NCI-H446 (cell line): Measurements from ENCODE around the gene COPS9.
A peak's percentile ranks its signal among the peaks of the same experiment; 100 is the strongest.

Experiments
- DNase-seq, 2 experiments: peaks; one replicate each; lab custom pipeline; 2025; lab: John Stamatoyannopoulos, UW

Gene COPS9

DNA sequence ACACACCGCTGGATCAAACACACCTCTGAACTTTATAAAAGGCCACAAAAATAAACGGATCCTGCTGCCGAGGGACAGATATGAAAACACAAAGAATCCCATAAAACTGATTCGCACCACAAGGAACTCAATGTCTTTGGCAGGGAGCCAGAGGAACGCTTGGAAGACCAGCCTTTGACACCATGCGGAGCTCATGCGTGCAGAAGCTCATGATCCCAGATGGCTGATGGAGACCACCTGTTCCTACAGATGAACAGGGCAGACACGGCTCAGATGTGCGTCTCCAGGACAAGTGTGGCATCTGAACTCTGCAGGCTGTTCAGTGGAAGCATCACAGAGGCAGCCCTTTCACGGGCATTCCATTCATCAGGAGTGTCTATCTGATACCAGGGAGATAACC lies 24.9 kb downstream of the COPS9 start:
- peak in 1 of 2 experiments; percentile 24 for DNase-seq

DNA sequence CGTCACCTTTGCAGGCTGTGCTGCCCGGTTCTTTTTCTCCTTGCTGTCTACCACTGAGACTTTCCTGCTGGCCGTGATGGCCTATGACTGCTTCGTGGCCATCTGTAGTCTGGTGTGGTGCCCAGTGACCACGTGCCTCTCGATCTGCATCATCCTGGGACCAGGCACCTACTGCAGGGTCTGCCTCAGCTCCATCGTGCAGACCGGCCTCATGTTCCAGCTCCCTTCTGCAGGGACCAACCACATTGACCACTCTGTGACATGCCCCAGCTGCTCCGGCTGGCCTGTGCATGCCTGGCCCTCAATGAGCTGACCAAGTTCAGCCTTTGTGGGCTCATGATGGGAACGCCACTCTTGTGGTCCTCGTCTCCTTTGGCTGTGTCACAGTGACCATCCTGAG lies 26.7 kb downstream of the COPS9 start:
- DNase-seq, result no peak

DNA sequence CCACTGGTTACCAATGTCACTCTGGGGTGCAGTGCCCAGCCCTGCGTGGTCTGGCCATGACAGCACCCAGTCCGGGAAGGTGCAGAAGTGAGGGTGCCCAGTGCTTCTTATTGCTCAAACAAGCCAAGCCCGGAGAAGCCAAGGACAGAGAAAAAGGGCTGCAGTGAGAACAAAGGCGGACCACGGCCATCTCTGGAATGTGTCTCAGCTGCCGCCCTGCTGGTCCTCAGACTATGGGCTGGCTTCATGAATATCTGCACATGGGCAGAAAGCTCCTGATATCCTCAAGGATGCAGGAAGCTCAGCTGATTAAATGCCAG lies 28.7 kb downstream of the COPS9 start:
- DNase-seq, result no peak

DNA sequence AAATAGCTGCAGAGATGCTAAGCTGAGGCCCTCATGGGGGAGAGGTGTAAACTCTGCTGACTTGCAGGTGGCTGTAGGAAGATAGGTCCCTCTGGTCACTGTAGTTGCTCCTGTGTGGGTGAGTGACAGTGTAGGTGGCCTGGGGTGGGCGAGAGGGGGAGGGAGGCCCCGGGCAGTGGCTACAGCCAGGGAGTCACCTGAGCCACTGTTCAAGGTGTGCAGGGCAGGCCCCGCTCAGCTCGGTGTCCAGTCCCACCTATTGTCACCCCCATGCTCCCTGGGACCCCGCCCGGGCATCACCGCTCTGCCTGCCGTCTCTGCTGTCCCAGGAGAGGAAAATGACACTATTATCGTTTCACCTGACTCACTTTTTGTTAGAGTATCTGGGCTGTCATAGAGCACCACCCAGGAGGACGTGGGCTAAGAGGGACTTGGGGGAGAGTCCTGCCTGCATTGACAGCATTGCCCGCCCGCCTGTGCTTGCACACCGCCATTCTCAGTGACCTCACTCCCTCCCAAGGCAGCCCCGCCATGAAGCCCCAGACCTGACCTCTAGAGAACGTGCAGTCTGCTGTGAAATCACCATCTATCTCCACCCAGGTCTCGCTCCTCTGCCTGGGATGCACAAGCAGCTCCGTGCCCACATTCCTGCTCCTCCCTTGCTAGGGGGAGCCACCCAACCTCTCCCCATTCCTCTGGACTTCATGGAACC lies 29.2 kb downstream of the COPS9 start:
- no peak for DNase-seq

DNA sequence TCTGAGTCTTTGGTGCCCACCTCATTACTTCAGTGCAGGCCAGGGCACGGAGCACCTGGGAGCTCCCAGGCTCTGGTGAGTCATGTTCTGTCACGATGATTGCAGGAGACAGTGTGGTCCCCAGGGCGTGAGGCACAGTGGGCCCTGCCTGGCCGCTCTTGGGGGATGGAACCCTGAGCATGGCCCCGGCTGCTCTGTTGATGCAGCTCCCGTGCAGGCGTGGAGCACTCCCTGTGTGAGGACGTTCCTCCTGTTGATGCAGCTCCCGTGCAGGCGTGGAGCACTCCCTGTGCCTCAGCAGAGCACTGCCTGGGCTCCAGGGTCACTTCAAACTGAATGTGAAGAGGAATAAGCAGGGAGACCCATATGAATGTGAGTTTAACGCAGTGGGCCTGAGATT lies 30.1 kb downstream of the COPS9 start:
- DNase-seq, result no peak

DNA sequence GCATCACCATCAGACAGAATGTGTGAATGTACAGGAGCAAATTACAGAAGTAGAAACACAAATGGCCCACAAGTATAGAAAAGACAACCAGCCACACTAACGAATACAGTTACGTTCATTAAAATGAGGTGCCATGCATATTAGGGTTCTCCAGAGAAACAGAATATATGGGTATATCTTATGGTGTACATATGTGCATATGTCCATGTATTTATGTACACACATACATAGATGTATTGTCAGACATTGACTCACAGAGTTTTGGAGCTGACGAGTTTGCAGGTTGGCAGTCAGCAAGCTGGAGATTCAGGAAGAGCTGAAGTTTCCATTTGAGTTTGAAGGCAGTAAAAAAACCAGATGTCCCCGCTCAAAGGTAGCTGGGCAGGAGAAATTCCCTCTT lies 33.0 kb downstream of the COPS9 start:
- no peak for DNase-seq

DNA sequence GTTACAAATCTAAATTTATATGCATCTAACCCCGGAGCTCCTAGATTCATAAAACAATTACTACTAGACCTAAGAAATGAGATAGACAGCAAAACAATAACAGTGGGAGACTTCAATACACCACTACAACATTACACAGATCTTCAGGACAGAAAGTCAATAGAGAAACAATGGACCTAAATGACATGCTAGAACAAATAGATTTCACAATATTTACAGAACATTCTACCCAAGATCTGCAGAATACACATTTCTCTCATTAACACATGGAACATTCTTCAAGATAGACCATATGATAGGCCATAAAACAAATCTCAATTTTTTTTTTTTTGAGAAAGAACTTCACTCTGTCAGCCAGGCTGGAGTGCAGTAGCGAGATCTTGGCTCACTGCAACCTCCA lies 37.8 kb downstream of the COPS9 start:
- no peak for DNase-seq

DNA sequence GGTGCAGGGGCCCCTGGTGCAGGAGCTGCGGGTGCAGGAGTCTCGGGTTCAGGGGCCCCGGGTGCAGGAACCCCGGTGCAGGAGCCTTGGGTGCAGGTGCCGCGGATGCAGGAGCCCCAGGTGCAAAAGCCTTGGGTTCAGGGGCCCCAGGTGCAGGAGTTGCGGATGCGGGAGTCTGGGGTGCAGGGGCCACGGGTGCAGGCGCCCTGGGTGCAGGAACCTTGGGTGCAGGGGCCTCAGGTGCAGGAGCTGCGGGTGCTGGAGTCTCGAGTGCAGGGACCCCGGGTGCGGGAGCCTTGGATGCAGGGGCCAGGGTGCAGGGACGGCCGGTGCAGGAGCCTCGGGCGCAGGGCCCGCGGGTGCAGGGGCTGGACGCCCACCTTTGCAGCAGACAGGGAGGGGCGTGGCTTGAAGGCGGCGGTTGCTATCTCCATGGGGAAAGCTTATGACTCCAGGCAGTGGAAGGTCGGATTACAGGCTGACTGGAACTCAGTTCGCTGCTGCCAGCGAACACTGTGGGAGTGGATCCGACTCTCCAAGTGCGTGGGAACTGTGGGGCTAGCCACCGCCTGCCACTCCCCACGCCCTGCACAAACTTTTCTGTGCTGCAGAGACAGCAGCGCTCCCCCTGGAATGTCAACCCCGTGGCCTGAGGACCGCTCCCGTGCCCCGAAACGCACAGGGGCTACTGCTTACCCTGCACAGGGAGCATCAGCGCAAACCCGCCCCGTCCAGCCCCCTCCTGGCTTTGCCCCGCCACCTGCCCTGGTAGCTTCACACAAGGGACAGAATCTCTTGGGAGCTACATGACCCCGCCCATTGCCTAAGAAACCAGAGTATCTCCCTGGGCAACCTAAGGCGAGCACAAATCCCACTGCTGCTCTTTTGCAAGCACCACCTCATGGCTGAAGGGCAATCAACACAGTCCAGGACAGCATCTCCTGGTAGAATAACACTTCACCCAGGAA lies 40.3 kb downstream of the COPS9 start:
- DNase-seq, result no peak

DNA sequence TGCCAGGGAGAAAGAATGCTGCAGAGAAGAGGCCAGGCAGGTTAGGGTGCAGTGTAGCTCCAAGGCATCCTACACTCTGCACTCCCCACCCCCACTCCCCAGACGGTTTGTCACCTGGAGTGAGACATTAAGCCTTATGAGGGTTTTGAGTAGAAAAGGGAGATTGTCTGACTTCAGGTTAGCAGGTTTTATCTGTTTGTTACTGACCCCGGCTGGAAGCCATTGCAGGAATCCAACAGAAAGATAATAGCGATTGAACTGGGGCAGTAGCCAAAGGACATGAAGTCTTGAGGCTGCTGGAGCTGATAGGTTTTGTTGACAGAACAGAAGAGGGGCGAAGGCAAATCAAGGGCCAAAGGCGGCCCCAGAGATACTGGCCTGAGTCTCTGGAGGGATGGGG lies 46.8 kb downstream of the COPS9 start:
- no peak for DNase-seq

DNA sequence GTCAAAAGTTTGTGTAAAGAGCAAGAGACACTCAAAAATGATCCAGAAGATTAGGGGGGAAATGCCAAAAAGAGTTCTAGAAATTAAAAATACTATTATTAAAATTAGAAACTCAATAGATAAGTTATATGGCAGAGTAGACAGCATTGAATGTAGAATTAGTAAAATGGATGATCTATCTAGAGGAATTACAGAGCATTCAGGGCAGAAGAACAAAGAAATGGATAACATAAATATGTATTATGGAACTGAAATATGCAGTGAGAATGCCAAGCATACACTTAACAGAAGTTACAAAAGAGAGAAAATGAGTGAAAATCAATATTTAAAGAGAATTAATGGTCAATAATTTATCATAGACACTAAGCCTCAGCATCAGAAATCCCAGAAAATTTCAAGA lies 49.5 kb downstream of the COPS9 start:
- no peak for DNase-seq
